Subcutaneous adipose tissue (tissue), 4 donors: Measurements from ENCODE around the gene PHACTR4. TPM values are rescaled to one million over a fixed set of nuclear protein-coding genes. Genes with fewer than 3 reads are reported as not detected.

Source experiments
- total RNA-seq, 4 donors: library from RNA; depleted of rRNA; stranded (reverse); fragments of >200 nt; gene quantifications; one replicate each; pipeline ENCODE4 v1.1.0, GENCODE V29; 2016
- TF ChIP-seq, protein P1 (sequence below): fragments of 450-650 bp; IDR thresholded peaks from one replicate; pipeline ENCODE4 v1.5.1; 2016; ENCODE audit warnings: low read depth, mild to moderate bottlenecking, control low read depth, antibody characterized with exemption, moderate library complexity

Gene PHACTR4
- total RNA-seq, 4 donors from 2014 or later = 15.4 to 24.9 (median 19.1) TPM

DNA sequence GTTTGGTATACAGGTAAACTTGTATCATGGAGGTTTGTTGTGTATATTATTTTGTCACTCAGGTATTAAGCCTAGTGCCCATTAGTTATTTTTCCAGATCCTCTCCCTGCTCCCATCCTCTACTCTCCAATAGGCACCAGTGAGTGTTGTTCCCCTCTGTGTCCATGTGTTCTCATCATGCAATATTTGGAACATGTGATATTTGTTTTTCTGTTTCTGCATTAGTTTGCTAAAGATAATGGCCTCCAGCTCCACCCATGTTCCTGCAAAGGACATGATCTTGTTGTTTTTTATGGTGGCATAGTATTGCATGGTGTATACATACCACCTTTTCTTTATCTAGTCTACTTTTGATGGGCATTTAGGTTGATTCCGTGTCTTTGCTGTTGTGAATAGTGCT lies 10.9 kb downstream of the PHACTR4 start:
- TF ChIP-seq, protein P1, sequence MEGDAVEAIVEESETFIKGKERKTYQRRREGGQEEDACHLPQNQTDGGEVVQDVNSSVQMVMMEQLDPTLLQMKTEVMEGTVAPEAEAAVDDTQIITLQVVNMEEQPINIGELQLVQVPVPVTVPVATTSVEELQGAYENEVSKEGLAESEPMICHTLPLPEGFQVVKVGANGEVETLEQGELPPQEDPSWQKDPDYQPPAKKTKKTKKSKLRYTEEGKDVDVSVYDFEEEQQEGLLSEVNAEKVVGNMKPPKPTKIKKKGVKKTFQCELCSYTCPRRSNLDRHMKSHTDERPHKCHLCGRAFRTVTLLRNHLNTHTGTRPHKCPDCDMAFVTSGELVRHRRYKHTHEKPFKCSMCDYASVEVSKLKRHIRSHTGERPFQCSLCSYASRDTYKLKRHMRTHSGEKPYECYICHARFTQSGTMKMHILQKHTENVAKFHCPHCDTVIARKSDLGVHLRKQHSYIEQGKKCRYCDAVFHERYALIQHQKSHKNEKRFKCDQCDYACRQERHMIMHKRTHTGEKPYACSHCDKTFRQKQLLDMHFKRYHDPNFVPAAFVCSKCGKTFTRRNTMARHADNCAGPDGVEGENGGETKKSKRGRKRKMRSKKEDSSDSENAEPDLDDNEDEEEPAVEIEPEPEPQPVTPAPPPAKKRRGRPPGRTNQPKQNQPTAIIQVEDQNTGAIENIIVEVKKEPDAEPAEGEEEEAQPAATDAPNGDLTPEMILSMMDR = no peak

DNA sequence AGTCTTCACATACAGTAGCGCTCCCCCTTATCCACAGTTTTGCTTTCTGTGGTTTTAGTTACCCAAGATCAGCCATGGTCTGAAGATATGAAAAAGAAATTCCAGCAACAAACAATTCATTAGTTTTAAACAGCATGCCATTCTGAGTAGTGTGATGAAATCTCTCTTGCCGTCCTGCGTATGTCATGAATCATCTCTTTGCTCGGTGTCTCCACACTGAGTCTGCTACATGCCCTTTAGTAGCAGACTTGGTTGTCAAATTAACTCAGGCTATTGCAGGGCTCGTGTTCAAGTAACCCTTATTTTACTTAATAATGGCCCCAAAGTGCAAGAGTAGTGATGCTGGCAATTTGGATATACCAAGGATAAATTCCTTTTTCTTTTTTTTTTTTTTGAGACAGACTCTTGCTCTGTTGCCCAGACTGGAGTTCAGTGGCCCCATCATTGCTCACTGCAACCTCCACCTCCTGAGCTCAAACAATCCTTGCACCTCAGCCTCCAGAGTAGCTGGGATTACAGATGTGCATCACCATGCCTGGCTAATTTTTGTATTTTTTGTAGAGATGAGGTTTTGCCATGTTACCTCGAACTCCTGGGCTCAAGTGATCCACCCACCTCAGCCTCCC lies 22.6 kb downstream of the PHACTR4 start:
- TF ChIP-seq, protein P1 = no peak

DNA sequence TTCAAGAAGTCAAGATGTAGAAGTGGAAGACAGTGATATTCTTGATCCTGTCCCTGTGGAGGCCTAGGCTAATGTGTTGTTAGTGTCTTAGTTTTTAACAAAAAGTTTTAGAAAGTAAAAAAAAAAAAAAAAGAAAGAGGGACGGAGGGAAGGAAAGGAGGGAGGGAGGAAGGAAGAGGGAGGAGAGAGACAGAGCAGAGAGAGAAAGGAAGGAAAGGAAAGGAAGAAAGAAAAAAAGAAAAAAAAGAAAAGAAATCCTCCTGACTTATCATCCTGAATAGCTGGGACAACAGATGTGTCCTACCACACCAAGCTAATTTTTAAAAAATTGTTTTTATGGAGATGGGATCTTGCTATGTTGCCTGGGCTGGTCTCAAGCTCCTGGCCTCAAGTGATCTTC lies 24.6 kb downstream of the PHACTR4 start:
- TF ChIP-seq, protein P1 = no peak

DNA sequence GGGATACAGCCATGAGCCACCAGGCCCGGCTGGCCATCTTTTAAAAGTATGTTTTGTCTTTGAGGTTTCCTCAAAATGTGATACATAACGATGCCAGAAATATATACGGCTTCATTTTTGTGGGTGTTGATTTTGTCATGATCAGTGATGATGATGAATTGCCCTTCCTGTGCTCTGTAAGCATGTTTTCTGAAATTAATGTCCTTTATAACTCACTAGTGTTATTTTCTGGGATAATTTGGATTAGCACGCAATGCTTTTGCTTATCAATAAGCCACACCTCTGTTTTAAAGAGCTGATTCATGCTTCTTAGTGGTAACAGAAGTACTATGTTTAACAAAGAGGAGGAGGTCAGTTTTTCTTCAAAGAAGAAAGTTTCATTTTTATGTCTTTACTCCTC lies 25.6 kb downstream of the PHACTR4 start:
- TF ChIP-seq, protein P1 = no peak

DNA sequence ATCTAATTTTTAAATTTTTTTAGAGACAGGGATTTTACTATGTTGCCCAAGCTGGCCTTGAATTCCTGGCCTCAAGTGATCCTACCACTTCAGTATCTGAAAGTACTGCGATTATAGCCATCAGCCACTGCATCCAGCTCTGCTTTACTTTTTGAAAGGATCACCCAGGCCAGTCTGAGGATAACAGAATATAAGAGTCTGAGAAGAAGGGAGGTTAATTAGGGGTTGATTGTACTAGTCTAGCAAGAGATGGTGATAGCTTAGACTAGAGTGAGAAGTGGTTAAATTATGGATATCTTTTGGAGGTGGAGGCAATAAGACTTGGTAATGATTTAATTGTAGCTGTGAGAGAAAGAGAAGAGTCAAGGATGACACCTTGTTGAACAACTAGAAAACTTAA lies 32.2 kb downstream of the PHACTR4 start:
- TF ChIP-seq, protein P1 = no peak

DNA sequence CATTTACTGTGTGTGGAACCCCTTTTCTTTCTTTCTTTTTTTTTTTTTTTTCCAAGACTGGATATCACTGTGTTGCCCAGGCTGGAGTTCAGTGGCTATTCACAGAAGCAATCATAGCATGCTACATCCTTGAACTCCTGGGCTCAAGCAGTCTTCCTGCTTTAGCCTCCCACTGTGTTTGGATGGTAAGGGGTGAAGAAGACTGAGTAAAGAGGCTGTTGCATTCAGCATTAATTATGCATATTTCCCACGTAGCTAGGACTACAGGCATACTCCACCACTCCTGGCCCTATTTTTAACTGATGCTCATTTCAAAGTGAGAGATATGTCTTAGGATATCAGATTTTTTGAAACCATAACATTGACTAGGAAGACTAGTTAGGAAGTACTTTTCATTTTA lies 39.5 kb downstream of the PHACTR4 start:
- TF ChIP-seq, protein P1 = no peak

DNA sequence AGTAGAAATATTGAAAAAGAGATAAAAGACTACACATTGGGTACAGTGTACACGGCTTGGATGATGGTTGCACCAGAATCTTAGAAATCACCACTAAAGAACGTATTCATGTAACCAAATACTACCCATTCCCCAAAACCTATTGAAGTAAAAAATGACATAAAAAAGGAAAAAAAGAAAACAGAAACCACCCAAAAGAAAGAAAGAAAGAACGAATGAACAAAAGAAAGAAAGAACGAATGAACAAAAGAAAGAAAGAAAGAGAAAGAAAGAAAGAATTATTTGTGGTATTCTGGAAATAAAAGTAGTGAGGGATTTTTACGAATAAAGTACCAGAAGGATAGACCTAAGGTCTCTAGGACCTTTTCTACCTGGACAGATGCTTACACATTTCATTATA lies 42.1 kb downstream of the PHACTR4 start:
- TF ChIP-seq, protein P1 = no peak
